ENCODE results near the gene C3. TPM values are rescaled to one million over a fixed set of nuclear protein-coding genes. Genes with fewer than 3 reads are reported as not detected.

The C3 gene
- total RNA-seq, 1 experiment from 2014 or later: 1.1 TPM

Other genes with a start within 250 kb of the C3 start
- gene DENND1C, start 238.9 kb downstream of the C3 start, total RNA-seq (2014; rRNA removed): not detected in 2 replicates
- not detected in 2 replicates for gene TUBB4A, start 218.3 kb downstream of the C3 start, total RNA-seq (2014; rRNA removed)
- gene TNFSF9, start 189.6 kb downstream of the C3 start, total RNA-seq (2014; rRNA removed): 1.3 and 1.7 TPM in 2 replicates
- gene CD70, start 129.5 kb downstream of the C3 start, total RNA-seq (2014; rRNA removed): 3.3 and 6.5 TPM in 2 replicates
- gene TNFSF14, start 50.5 kb downstream of the C3 start, total RNA-seq (2014; rRNA removed): not detected in 2 replicates
- 47.6 and 55.9 TPM in 2 replicates for gene GPR108, start 16.9 kb upstream of the C3 start, total RNA-seq (2014; rRNA removed)
- gene TRIP10, start 19.0 kb upstream of the C3 start, total RNA-seq (2014; rRNA removed): 45.6 and 49.1 TPM in 2 replicates
- not detected in 2 replicates for gene SH2D3A, start 46.8 kb upstream of the C3 start, total RNA-seq (2014; rRNA removed)
- gene VAV1, start 52.1 kb upstream of the C3 start, total RNA-seq (2014; rRNA removed): not detected in 2 replicates
- not detected in 2 replicates for gene ADGRE1, start 166.9 kb upstream of the C3 start, total RNA-seq (2014; rRNA removed)

Measured in LHCN-M2 (cell line).